ENCODE results near the gene AHSP. TPM values are rescaled to one million over a fixed set of nuclear protein-coding genes. Genes with fewer than 3 reads are reported as not detected.
"Not testable (repeated sequence)": the region's sequence is repeated elsewhere in the genome, so short reads cannot be mapped to it uniquely, and the experiment has no call there.

AHSP gene
- total RNA-seq, 1 experiment from 2014 or later: not detected

GRCh38 chr16:31522071-31522470, 5.6 kb upstream of the AHSP start:
- CTCF ChIA-PET: no interaction called here
- Mint-ChIP-seq H3K27me3 (ENCODE audit: insufficient read depth, unreplicated experiment) (no peaks in the 10 kb centered on the region), H3K4me3 (ENCODE audit: unreplicated experiment) (no peak overlapping the region), H3K9me3 (ENCODE audit: unreplicated experiment) (no peaks in the 10 kb centered on the region), H3K4me1 (ENCODE audit: low read depth, unreplicated experiment) (no peaks in the 10 kb centered on the region), H3K27ac (ENCODE audit: unreplicated experiment) (no peak overlapping the region), H3K36me3 (ENCODE audit: insufficient read depth, unreplicated experiment) (no peaks in the 10 kb centered on the region)
- POLR2A ChIA-PET: no interaction called here
- no peaks in the 10 kb centered on the region for H3K9me3 ChIP-seq
- no peak for DNase-seq
- no peaks in the 10 kb centered on the region for H3K36me3 ChIP-seq (ENCODE audit: control insufficient read depth, insufficient read depth, low read length)
- no peaks in the 10 kb centered on the region for H3K4me1 ChIP-seq
- intact Hi-C loops (cut with micrococcal nuclease; ENCODE audit: unreplicated experiment): no loop called here
- no peak overlapping the region for H3K4me3 ChIP-seq (ENCODE audit: low read depth, low read length)
- H3K27me3 ChIP-seq (replicated peaks; ENCODE audit: control insufficient read depth, insufficient read depth, low read length): no peaks in the 10 kb centered on the region
- no TSS peak for BruUV-seq (replicated peaks)
- no peak for TF ChIP-seq CTCF (IDR thresholded peaks at IDR 0.05; ENCODE audit: insufficient read depth in 1 of 2, low read depth in 1 of 2, low read length in 1 of 2, severe bottlenecking in 1 of 2, unreplicated experiment in 1 of 2)

- H3K27me3 ChIP-seq (replicated peaks; ENCODE audit: control insufficient read depth, insufficient read depth, low read length); intact Hi-C loops (cut with micrococcal nuclease; ENCODE audit: unreplicated experiment); CTCF ChIA-PET; H3K4me1 Mint-ChIP-seq (ENCODE audit: low read depth, unreplicated experiment); POLR2A ChIA-PET; DNase-seq; H3K4me3 ChIP-seq (ENCODE audit: low read depth, low read length); BruUV-seq (replicated peaks); H3K36me3 ChIP-seq (ENCODE audit: control insufficient read depth, insufficient read depth, low read length); H3K27ac Mint-ChIP-seq (ENCODE audit: unreplicated experiment); H3K4me1 ChIP-seq; H3K9me3 Mint-ChIP-seq (ENCODE audit: unreplicated experiment); H3K9me3 ChIP-seq; H3K36me3 Mint-ChIP-seq (ENCODE audit: insufficient read depth, unreplicated experiment); H3K27me3 Mint-ChIP-seq (ENCODE audit: insufficient read depth, unreplicated experiment); H3K4me3 Mint-ChIP-seq (ENCODE audit: unreplicated experiment): not testable (repeated sequence)
These were observed 3.9 kb upstream of the AHSP start for GRCh38 chr16:31523768-31524167.

- ChIA-PET CTCF (no interaction called here), POLR2A (no interaction called here)
- H3K9me3 Mint-ChIP-seq (ENCODE audit: unreplicated experiment): no peaks in the 10 kb centered on the region
- H3K9me3 ChIP-seq: no peaks in the 10 kb centered on the region
- peaks cover 8% of the 10 kb centered on the region for H3K27me3 Mint-ChIP-seq (ENCODE audit: insufficient read depth, unreplicated experiment)
- BruUV-seq (replicated peaks): no TSS peak
- no peaks in the 10 kb centered on the region for H3K36me3 ChIP-seq (ENCODE audit: control insufficient read depth, insufficient read depth, low read length)
- no peak overlapping the region for H3K27ac Mint-ChIP-seq (ENCODE audit: unreplicated experiment)
- DNase-seq: no peak
- intact Hi-C loops (cut with micrococcal nuclease; ENCODE audit: unreplicated experiment): no loop called here
- no peaks in the 10 kb centered on the region for H3K4me1 Mint-ChIP-seq (ENCODE audit: low read depth, unreplicated experiment)
- no peak overlapping the region for H3K4me3 Mint-ChIP-seq (ENCODE audit: unreplicated experiment)
- no peak for TF ChIP-seq CTCF (IDR thresholded peaks at IDR 0.05; ENCODE audit: insufficient read depth in 1 of 2, low read depth in 1 of 2, low read length in 1 of 2, severe bottlenecking in 1 of 2, unreplicated experiment in 1 of 2)
- no peak overlapping the region for H3K4me3 ChIP-seq (ENCODE audit: low read depth, low read length)
- no peaks in the 10 kb centered on the region for H3K4me1 ChIP-seq
- H3K36me3 Mint-ChIP-seq (ENCODE audit: insufficient read depth, unreplicated experiment): no peaks in the 10 kb centered on the region
- H3K27me3 ChIP-seq (replicated peaks; ENCODE audit: control insufficient read depth, insufficient read depth, low read length): no peaks in the 10 kb centered on the region
These were observed 2.6 kb upstream of the AHSP start for GRCh38 chr16:31525113-31525512.

- Histone ChIP-seq H3K9me3 (no peaks in the 10 kb centered on the region), H3K36me3 (ENCODE audit: control insufficient read depth, insufficient read depth, low read length) (no peaks in the 10 kb centered on the region), H3K4me3 (ENCODE audit: low read depth, low read length) (no peak overlapping the region; the same call in 1 of the 2 replicates), H3K4me1 (no peaks in the 10 kb centered on the region), H3K27me3 (replicated peaks; ENCODE audit: control insufficient read depth, insufficient read depth, low read length) (no peaks in the 10 kb centered on the region)
- DNase-seq: no peak
- CTCF ChIA-PET: interaction anchor here (0.6 kb wide), 2 partner anchors 29 to 389 kb away, joined by 3 read pairs; no protein-coding TSS in a partner anchor
- TF ChIP-seq CTCF (IDR thresholded peaks at IDR 0.05; ENCODE audit: insufficient read depth in 1 of 2, low read depth in 1 of 2, low read length in 1 of 2, severe bottlenecking in 1 of 2, unreplicated experiment in 1 of 2): no peak
- no TSS peak for BruUV-seq (replicated peaks)
- Mint-ChIP-seq H3K36me3 (ENCODE audit: insufficient read depth, unreplicated experiment) (no peaks in the 10 kb centered on the region), H3K4me3 (ENCODE audit: unreplicated experiment) (peak overlapping the region; percentile 60), H3K4me1 (ENCODE audit: low read depth, unreplicated experiment) (no peaks in the 10 kb centered on the region), H3K9me3 (ENCODE audit: unreplicated experiment) (no peaks in the 10 kb centered on the region), H3K27me3 (ENCODE audit: insufficient read depth, unreplicated experiment) (peaks cover 8% of the 10 kb centered on the region), H3K27ac (ENCODE audit: unreplicated experiment) (no peak overlapping the region)
- intact Hi-C loops (cut with micrococcal nuclease; ENCODE audit: unreplicated experiment): no loop called here
- POLR2A ChIA-PET: no interaction called here
These were observed 915 bp downstream of the AHSP start for GRCh38 chr16:31528523-31529107.
